Motor neuron (in vitro differentiated cells): ENCODE measurements around the gene STX16. TPM values are rescaled to one million over a fixed set of nuclear protein-coding genes. Genes with fewer than 3 reads are reported as not detected.

Experiments used
- ATAC-seq, 8 experiments: fragments of 200-7000 bp; cut with Tn5 transposase; replicated peaks in 6 of 8; 2 replicates each; pipeline ENCODE4 v1.8.0; 2021; ENCODE audit warnings: mild to moderate bottlenecking in 8 of 8, moderate library complexity in 8 of 8
- H3K27ac ChIP-seq, 2 donors: fragments of 250-450 bp; sonication (Bioruptor Pico); 2 replicates each; pipeline ENCODE4 v1.9.0; 2021; ENCODE audit warnings: antibody characterized with exemption in 2 of 2, mild to moderate bottlenecking in 2 of 2, moderate library complexity in 1 of 2
- H3K4me1 ChIP-seq, 2 donors: fragments of 250-450 bp; sonication (Bioruptor Pico); replicated peaks in 1 of 2; 2 replicates each; pipeline ENCODE4 v1.6.1; 2021; ENCODE audit warnings: antibody characterized with exemption in 2 of 2, mild to moderate bottlenecking in 2 of 2, moderate library complexity in 1 of 2
- H3K4me3 ChIP-seq, 5 donors: fragments of 250-450 bp; sonication (Bioruptor Pico); 2 replicates each; pipeline ENCODE4 v1.9.0; 2021; ENCODE audit warnings: antibody characterized with exemption in 5 of 5, mild to moderate bottlenecking in 5 of 5, moderate library complexity in 4 of 5
- WGBS, 10 experiments: fragments of 450-650 bp; shearing (Covaris generic); methylation state at CpG; one replicate each; pipeline ENCODE4 v1.0.0; 2022; 5-methylcytosine and 5-hydroxymethylcytosine counted together
- in situ Hi-C, 9 experiments: fragments of 400-800 bp; cut with MboI; loops; one replicate each; pipeline ENCODE4 v1.15.0; 2021; ENCODE audit warnings: low sequenced_read_pairs in 9 of 9, low pct_unique_long_range_greater_than_20kb in 2 of 9; ENCODE audit not compliant: unreplicated experiment in 9 of 9
- total RNA-seq, 8 experiments: library from RNA; unstranded; fragments of 300-600 nt; gene quantifications; 2 replicates each; pipeline versions ENCODE4 v1.2.3 to v1.2.4, GENCODE V29; 2022

Gene STX16
- total RNA-seq, 8 experiments from 2014 or later = 17.5 to 86.6 (median 30.4) TPM

- Histone ChIP-seq H3K27ac (peak overlapping the region; percentile 69 to 90), H3K4me3 (peak overlapping the region; percentile 57 to 95 (median 84)), H3K4me1 (peaks cover 24 to 45% of the 10 kb centered on the region in 2 donors)
- WGBS, 10 experiments = 0 to 2% (median 0%) methylated on average over 2 to 11 of the region's 30 CpGs; no CpG with 5 or more reads in 5 of the 10 experiments
- ATAC-seq = peak; percentile 12 to 49 (median 22)
- in situ Hi-C loops = loop anchor here in 4 of 9 experiments (10.0 to 25.0 kb wide), 3 partner anchors 167 to 415 kb away; partner anchors contain the start of genes ANKRD60 (in 3 of the 4), GNAS (in 1 of the 4) and GNAS-AS1 (in 1 of the 4)
Measured at GRCh38 chr20:58651946-58652605, 993 bp downstream of the STX16 start.

DNA sequence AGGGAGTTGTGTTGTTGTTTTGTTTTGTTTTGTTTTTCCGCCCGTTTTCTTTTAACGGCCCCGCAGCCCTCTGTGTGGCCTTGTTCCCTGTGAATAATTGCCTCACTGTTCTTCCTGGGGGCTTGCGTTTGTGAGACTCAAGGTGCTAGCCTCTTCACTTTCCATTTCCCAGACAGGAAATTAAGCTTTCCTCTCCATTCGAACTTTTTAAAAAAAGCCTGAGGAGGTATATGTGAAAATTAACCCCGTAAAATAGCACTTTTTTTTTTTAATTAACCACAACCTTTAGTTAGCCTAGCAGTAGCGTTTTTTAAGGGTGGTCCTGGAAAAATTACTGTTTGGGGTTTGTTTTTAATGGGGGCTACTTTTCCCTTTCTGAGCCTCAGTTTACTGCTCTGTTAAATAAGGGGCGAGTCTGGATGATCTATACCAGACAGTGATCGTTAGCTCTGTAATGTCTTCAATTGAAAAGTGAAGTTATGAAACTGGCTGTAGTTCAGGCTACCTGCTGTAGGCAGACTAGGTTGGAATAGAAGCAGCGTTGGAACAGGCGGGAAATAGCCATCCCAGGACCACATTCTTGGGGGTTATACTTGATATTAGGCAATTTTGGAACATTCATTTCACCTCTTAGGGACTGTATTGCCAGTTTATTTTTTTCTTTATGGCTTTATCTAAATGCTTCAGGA, 1.7 kb downstream of the STX16 start:
- peaks cover 28 to 48% of the 10 kb centered on the region in 2 donors for H3K4me1 ChIP-seq

DNA sequence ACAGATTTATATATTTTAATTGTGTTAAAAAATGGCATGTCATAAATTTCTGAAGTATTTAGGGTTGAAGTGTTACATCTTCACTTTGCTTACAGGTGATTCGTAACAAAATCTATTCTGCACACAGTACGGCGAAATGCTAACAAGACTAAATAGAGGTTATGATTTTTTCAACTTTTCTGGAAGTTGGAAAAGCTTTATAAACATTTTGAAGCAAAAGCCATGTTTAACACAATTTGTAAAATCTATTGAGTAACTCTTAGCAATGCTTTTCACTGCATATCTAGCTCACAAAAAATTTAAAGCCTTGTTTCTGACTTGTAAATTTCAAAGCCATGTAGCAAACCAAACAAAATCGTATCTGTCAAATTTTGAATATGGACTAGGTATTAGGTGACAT, 3.3 kb downstream of the STX16 start:
- in situ Hi-C loops = loop anchor here in 4 of 9 experiments (10.0 to 25.0 kb wide), 3 partner anchors 170 to 417 kb away; partner anchors contain the start of genes ANKRD60 (in 3 of the 4), GNAS (in 1 of the 4) and GNAS-AS1 (in 1 of the 4)
- ATAC-seq = no peak
- Histone ChIP-seq H3K4me1 (peaks cover 33 to 57% of the 10 kb centered on the region in 2 donors), H3K27ac (no peak overlapping the region), H3K4me3 (peak overlapping the region in 4 of 5 donors; percentile 1 to 91 (median 63))
- 42 to 75% (median 64%) methylated on average over 3 to 4 of the region's 4 CpGs for WGBS, 10 experiments

More for the DNA sequence above, 1.7 kb downstream of the STX16 start:
- WGBS, 10 experiments = 0 to 16% (median 4%) methylated on average over 4 to 12 of the region's 12 CpGs; no CpG with 5 or more reads in 2 of the 10 experiments
- peak in 3 of 8 experiments; percentile 2 to 4 (median 2) for ATAC-seq
- in situ Hi-C loops = loop anchor here in 4 of 9 experiments (10.0 to 25.0 kb wide), 3 partner anchors 168 to 415 kb away; partner anchors contain the start of genes ANKRD60 (in 3 of the 4), GNAS (in 1 of the 4) and GNAS-AS1 (in 1 of the 4)
- H3K27ac ChIP-seq = peak overlapping the region in 1 of 2 donors; percentile 69
- H3K4me3 ChIP-seq = peak overlapping the region; percentile 57 to 95 (median 84)

GRCh38 chr20:58655328-58656107, 4.4 kb downstream of the STX16 start:
- 10 to 67% (median 43%) methylated on average over 1 to 6 of the region's 6 CpGs for whole genome bisulfite sequencing, 10 experiments
- peak overlapping the region; percentile 2 to 14 (median 9) for H3K4me3 ChIP-seq
- no peak for ATAC-seq
- in situ Hi-C loops = loop anchor here in 4 of 9 experiments (10.0 to 25.0 kb wide), 3 partner anchors 171 to 418 kb away; partner anchors contain the start of genes ANKRD60 (in 3 of the 4), GNAS (in 1 of the 4) and GNAS-AS1 (in 1 of the 4)
- H3K4me1 ChIP-seq = peaks cover 33 to 61% of the 10 kb centered on the region in 2 donors
- no peak overlapping the region for H3K27ac ChIP-seq

DNA sequence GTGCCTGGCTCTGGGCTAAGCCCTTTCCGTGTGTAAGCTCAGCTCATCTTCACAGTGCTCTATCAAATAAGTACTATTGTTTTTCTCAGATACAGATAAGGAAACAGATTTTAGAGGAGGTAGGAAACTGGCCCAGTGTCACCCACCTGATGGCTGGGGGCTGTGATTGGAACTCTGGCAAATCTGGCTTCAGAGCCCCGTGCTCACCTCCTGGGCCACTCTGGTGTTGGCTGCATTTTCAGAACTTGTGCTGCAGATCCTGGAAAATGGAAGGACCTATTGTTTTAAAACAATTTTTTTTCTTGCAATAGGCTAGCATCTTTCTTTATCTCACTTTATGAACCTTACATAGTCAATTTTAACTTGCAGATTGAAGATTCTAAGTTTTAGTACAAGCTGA, 5.7 kb downstream of the STX16 start:
- ATAC-seq = no peak
- Histone ChIP-seq H3K4me3 (peak overlapping the region; percentile 2 to 9 (median 5)), H3K4me1 (peaks cover 33 to 65% of the 10 kb centered on the region in 2 donors), H3K27ac (no peak overlapping the region)
- in situ Hi-C loops = loop anchor here in 4 of 9 experiments (10.0 to 25.0 kb wide), 3 partner anchors 172 to 420 kb away; partner anchors contain the start of genes ANKRD60 (in 3 of the 4), GNAS (in 1 of the 4) and GNAS-AS1 (in 1 of the 4)
- WGBS, 10 experiments = 0 to 73% (median 21%) methylated on average over 1 to 2 of the region's 2 CpGs; no CpG with 5 or more reads in 5 of the 10 experiments

DNA sequence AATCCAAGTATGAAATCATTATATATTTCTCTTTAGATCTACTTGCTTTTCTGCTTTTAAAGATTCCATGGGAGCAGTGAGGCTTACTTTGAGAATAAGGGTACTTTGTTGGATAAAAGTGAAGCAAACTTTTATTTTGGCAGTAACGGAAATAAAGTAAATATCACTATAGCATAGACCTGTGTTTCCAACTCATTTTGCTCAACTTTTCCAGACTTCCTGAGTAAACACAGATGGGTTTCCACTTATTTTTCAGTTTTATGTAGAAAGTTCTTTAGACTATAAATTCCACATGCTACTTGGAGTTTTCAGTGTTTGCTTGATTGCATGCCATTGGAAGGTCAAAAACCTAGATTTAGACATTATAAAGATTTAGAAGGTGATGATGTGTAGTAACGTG, 6.2 kb downstream of the STX16 start:
- H3K4me3 ChIP-seq = no peak overlapping the region
- 50 to 100% (median 88%) methylated on average over 1 to 2 of the region's 2 CpGs; no CpG with 5 or more reads in 2 of the 10 experiments for WGBS, 10 experiments
- no peak for ATAC-seq
- in situ Hi-C loops = loop anchor here in 4 of 9 experiments (10.0 to 25.0 kb wide), 3 partner anchors 172 to 420 kb away; partner anchors contain the start of genes ANKRD60 (in 3 of the 4), GNAS (in 1 of the 4) and GNAS-AS1 (in 1 of the 4)
- peaks cover 33 to 65% of the 10 kb centered on the region in 2 donors for H3K4me1 ChIP-seq
- H3K27ac ChIP-seq = no peak overlapping the region

DNA sequence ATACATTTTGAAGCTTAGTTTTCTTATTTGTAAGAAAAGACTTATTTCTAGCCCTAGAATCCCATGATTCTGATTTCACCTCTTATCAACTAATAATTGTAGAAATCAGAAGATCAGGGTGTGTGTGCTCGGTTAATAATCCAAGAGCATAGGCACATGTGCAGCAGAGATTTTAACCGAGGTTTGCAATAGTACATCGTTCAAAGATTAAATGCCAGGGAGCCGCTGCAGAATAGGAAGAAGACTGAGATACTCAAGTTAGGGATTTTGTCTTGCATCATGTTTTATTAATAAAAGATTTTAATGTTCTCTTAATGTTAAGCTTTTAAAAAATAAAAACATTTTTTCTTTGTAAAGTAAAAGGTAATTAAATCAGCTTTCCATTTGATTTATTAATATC, 6.9 kb downstream of the STX16 start:
- no peak overlapping the region for H3K27ac ChIP-seq
- H3K4me3 ChIP-seq = peak overlapping the region in 2 of 5 donors; percentile 15 to 19
- no peak for ATAC-seq
- in situ Hi-C loops = loop anchor here in 4 of 9 experiments (10.0 to 25.0 kb wide), 3 partner anchors 173 to 421 kb away; partner anchors contain the start of genes ANKRD60 (in 3 of the 4), GNAS (in 1 of the 4) and GNAS-AS1 (in 1 of the 4)
- WGBS, 10 experiments = 33 to 86% (median 66%) methylated on average over 1 to 4 of the region's 4 CpGs
- H3K4me1 ChIP-seq = peaks cover 33 to 65% of the 10 kb centered on the region in 2 donors

DNA sequence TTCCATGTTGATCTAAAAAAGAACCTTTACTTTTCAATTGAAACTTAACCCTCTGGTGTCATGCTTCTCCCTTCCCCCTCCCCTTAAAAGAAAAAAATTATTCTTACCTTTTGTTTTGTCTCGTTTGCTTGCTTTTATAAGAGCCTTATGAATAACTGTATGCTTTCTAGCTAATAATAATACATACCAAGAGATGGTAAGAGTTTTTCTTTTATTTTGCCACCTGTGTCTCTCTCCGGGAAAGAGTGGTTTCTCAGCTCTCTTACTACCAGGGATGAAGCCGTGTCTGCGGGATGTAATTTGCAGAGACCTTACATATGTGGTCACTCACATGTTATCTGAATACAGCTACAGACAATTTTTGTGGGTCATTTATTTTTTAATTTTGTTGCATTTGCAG, 7.7 kb downstream of the STX16 start:
- peak overlapping the region in 3 of 5 donors; percentile 5 to 12 (median 8) for H3K4me3 ChIP-seq
- H3K27ac ChIP-seq = no peak overlapping the region
- in situ Hi-C loops = loop anchor here in 4 of 9 experiments (10.0 to 25.0 kb wide), 3 partner anchors 174 to 421 kb away; partner anchors contain the start of genes ANKRD60 (in 3 of the 4), GNAS (in 1 of the 4) and GNAS-AS1 (in 1 of the 4)
- 21 to 89% (median 68%) methylated on average over 2 to 4 of the region's 4 CpGs for WGBS, 10 experiments
- peaks cover 33 to 65% of the 10 kb centered on the region in 2 donors for H3K4me1 ChIP-seq
- ATAC-seq = no peak

GRCh38 chr20:58659841-58660240, 8.8 kb downstream of the STX16 start:
- ATAC-seq = no peak
- Histone ChIP-seq H3K4me3 (no peak overlapping the region), H3K27ac (no peak overlapping the region), H3K4me1 (peaks cover 33 to 59% of the 10 kb centered on the region in 2 donors)
- 0 to 100% (median 68%) methylated on average over 1 to 3 of the region's 3 CpGs; no CpG with 5 or more reads in 2 of the 10 experiments for WGBS, 10 experiments
- in situ Hi-C loops = loop anchor here in 4 of 9 experiments (10.0 to 25.0 kb wide), 3 partner anchors 175 to 423 kb away; partner anchors contain the start of genes ANKRD60 (in 3 of the 4), GNAS (in 1 of the 4) and GNAS-AS1 (in 1 of the 4)

GRCh38 chr20:58660855-58661597, 9.9 kb downstream of the STX16 start:
- Histone ChIP-seq H3K4me3 (no peak overlapping the region), H3K27ac (no peak overlapping the region), H3K4me1 (peaks cover 25 to 47% of the 10 kb centered on the region in 2 donors)
- ATAC-seq = no peak
- in situ Hi-C loops = loop anchor here in 4 of 9 experiments (25.0 kb wide), 2 partner anchors 201 to 424 kb away; partner anchors contain the start of genes ANKRD60 (in 3 of the 4), GNAS (in 1 of the 4) and GNAS-AS1 (in 1 of the 4)
- WGBS, 10 experiments = 69 to 92% (median 83%) methylated on average over 3 to 14 of the region's 14 CpGs; no CpG with 5 or more reads in 2 of the 10 experiments
